HUDEP-2 (cell line): Measurements from ENCODE around the gene TRABD2B.

Source experiments
- DNase-seq, 76 experiments: peaks; one replicate each; lab custom pipeline; 2025; ENCODE audit not compliant: unreplicated experiment in 76 of 76; lab: John Stamatoyannopoulos, UW

The TRABD2B gene

GRCh38 chr1:47810964-47811682 is 186.1 kb downstream of the TRABD2B start:
- no peak for DNase-seq

- DNase-seq, result no peak
Measured at GRCh38 chr1:47809301-47810084, 187.7 kb downstream of the TRABD2B start.

- no peak for DNase-seq
Measured at GRCh38 chr1:47808612-47809011, 188.6 kb downstream of the TRABD2B start.

GRCh38 chr1:47805921-47806361 is 191.2 kb downstream of the TRABD2B start:
- DNase-seq, result no peak

- no peak for DNase-seq
Measured at GRCh38 chr1:47805018-47805417, 192.2 kb downstream of the TRABD2B start.

- no peak for DNase-seq
Measured at GRCh38 chr1:47803815-47804501, 193.2 kb downstream of the TRABD2B start.

GRCh38 chr1:47797575-47797974 is 199.6 kb downstream of the TRABD2B start:
- DNase-seq, result no peak

- DNase-seq, result no peak
Measured at GRCh38 chr1:47796626-47797025, 200.6 kb downstream of the TRABD2B start.

GRCh38 chr1:47795102-47795501 is 202.1 kb downstream of the TRABD2B start:
- no peak for DNase-seq

- DNase-seq, result no peak
Measured at GRCh38 chr1:47794530-47794929, 202.7 kb downstream of the TRABD2B start.

- DNase-seq, result no peak
Measured at GRCh38 chr1:47794081-47794480, 203.1 kb downstream of the TRABD2B start.

GRCh38 chr1:47793563-47793962 is 203.6 kb downstream of the TRABD2B start:
- DNase-seq, result no peak

- no peak for DNase-seq
Measured at GRCh38 chr1:47792779-47793178, 204.4 kb downstream of the TRABD2B start.

GRCh38 chr1:47791879-47792608 is 205.1 kb downstream of the TRABD2B start:
- DNase-seq, result no peak

- DNase-seq, result no peak
Measured at GRCh38 chr1:47788761-47789160, 208.4 kb downstream of the TRABD2B start.

GRCh38 chr1:47787560-47787959 is 209.6 kb downstream of the TRABD2B start:
- no peak for DNase-seq

- DNase-seq, result no peak
Measured at GRCh38 chr1:47786316-47786715, 210.9 kb downstream of the TRABD2B start.

GRCh38 chr1:47785561-47786271 is 211.5 kb downstream of the TRABD2B start:
- DNase-seq, result no peak

- no peak for DNase-seq
Measured at GRCh38 chr1:47785118-47785517, 212.1 kb downstream of the TRABD2B start.

GRCh38 chr1:47784497-47784822 is 212.7 kb downstream of the TRABD2B start:
- DNase-seq, result no peak
